ENCODE data around the gene ACOT13.

The ACOT13 gene

DNA sequence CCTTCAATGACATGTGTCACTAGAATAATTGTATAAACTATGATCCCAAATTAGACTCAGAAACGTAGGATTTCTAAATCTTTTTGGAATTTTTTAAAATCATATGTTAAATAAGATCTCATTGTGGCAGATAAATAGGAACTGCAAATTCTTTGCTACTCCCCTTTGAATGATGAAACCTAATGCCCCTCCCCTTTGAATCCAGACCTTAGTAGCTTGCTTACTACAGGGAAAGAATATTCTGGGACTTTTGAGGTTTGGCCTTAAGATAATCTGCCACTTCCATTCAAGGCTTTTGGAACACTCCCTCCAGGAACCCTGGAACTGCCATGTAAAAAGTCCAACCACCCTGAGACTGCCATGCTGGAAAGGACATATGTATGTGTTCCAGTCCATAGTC lies 7.3 kb upstream of the ACOT13 start:
- TF ChIP-seq EGR1 (IDR thresholded peaks at IDR 0.05) (no peak), CREB1 (IDR thresholded peaks at IDR 0.05; ENCODE audit: low read depth) (no peak), CEBPB (IDR thresholded peaks at IDR 0.05) (no peak), RAD21 (IDR thresholded peaks at IDR 0.05; ENCODE audit: low read depth) (no peak), ZBTB7A (IDR thresholded peaks at IDR 0.05; ENCODE audit: low read depth) (no peak), TEAD4 (IDR thresholded peaks at IDR 0.05) (no peak), YY1 (IDR thresholded peaks at IDR 0.05; ENCODE audit: low read depth) (no peak), FOXM1 (IDR thresholded peaks at IDR 0.05; ENCODE audit: borderline replicate concordance, low read depth) (no peak), TCF12 (IDR thresholded peaks at IDR 0.05; ENCODE audit: low read depth) (no peak)
- TF ChIP-seq, protein P1, sequence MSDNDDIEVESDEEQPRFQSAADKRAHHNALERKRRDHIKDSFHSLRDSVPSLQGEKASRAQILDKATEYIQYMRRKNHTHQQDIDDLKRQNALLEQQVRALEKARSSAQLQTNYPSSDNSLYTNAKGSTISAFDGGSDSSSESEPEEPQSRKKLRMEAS (IDR thresholded peaks at IDR 0.05), result no peak

DNA sequence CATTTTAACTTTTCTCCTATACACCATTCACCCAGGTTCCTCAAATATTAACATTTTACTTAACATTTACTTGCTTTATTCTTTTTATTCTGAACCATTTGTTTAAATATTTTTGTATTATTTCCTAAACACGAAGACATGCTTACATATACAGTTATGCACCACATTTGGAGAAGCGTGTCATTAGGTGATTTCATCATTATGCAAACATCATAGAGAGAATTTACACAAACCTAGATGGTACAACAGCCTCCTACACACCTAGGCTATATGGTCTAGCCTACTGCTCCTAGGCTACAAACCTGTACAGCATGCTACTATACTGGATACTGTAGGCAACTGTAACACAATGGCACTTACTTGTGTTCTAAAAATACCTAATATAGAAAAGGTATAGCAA lies 6.8 kb upstream of the ACOT13 start:
- TF ChIP-seq RAD21 (IDR thresholded peaks at IDR 0.05; ENCODE audit: low read depth) (no peak), CREB1 (IDR thresholded peaks at IDR 0.05; ENCODE audit: low read depth) (no peak), TCF12 (IDR thresholded peaks at IDR 0.05; ENCODE audit: low read depth) (no peak), FOXM1 (IDR thresholded peaks at IDR 0.05; ENCODE audit: borderline replicate concordance, low read depth) (no peak), YY1 (IDR thresholded peaks at IDR 0.05; ENCODE audit: low read depth) (no peak), ZBTB7A (IDR thresholded peaks at IDR 0.05; ENCODE audit: low read depth) (no peak), CEBPB (IDR thresholded peaks at IDR 0.05) (no peak), TAF1 (IDR thresholded peaks at IDR 0.05; ENCODE audit: low read depth) (no peak), EP300 (IDR thresholded peaks at IDR 0.05; ENCODE audit: borderline replicate concordance) (no peak), TEAD4 (IDR thresholded peaks at IDR 0.05) (no peak), NFIC (IDR thresholded peaks at IDR 0.05) (no peak)
- TF ChIP-seq, protein P2, sequence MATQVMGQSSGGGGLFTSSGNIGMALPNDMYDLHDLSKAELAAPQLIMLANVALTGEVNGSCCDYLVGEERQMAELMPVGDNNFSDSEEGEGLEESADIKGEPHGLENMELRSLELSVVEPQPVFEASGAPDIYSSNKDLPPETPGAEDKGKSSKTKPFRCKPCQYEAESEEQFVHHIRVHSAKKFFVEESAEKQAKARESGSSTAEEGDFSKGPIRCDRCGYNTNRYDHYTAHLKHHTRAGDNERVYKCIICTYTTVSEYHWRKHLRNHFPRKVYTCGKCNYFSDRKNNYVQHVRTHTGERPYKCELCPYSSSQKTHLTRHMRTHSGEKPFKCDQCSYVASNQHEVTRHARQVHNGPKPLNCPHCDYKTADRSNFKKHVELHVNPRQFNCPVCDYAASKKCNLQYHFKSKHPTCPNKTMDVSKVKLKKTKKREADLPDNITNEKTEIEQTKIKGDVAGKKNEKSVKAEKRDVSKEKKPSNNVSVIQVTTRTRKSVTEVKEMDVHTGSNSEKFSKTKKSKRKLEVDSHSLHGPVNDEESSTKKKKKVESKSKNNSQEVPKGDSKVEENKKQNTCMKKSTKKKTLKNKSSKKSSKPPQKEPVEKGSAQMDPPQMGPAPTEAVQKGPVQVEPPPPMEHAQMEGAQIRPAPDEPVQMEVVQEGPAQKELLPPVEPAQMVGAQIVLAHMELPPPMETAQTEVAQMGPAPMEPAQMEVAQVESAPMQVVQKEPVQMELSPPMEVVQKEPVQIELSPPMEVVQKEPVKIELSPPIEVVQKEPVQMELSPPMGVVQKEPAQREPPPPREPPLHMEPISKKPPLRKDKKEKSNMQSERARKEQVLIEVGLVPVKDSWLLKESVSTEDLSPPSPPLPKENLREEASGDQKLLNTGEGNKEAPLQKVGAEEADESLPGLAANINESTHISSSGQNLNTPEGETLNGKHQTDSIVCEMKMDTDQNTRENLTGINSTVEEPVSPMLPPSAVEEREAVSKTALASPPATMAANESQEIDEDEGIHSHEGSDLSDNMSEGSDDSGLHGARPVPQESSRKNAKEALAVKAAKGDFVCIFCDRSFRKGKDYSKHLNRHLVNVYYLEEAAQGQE (IDR thresholded peaks at IDR 0.05; ENCODE audit: low read depth), result no peak
- TF ChIP-seq, protein P1 (IDR thresholded peaks at IDR 0.05), result no peak
- TF ChIP-seq, protein P3, sequence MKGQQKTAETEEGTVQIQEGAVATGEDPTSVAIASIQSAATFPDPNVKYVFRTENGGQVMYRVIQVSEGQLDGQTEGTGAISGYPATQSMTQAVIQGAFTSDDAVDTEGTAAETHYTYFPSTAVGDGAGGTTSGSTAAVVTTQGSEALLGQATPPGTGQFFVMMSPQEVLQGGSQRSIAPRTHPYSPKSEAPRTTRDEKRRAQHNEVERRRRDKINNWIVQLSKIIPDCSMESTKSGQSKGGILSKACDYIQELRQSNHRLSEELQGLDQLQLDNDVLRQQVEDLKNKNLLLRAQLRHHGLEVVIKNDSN (IDR thresholded peaks at IDR 0.05), result no peak

DNA sequence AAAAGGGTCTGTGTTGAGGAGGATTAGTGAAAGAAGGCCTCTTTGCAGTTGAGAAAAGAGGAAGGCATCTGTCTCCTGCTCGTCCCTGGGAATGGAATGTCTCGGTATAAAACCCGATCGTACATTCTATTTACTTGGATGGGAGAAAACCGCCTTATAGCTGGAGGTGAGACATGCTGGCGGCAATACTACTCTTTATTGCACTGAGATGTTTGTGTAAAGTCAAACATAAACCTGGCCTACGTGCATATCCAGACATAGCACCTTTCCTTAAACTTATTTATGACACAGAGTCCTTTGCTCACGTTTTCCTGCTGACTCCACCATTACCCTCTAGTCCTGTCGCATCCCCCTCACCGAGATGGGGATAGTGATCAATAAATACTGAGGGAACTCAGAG lies 4.6 kb upstream of the ACOT13 start:
- TF ChIP-seq ZBTB7A (IDR thresholded peaks at IDR 0.05; ENCODE audit: low read depth) (no peak), CEBPB (IDR thresholded peaks at IDR 0.05) (no peak), RAD21 (IDR thresholded peaks at IDR 0.05; ENCODE audit: low read depth) (no peak), CREB1 (IDR thresholded peaks at IDR 0.05; ENCODE audit: low read depth) (no peak), TCF12 (IDR thresholded peaks at IDR 0.05; ENCODE audit: low read depth) (no peak), YY1 (IDR thresholded peaks at IDR 0.05; ENCODE audit: low read depth) (no peak), EP300 (IDR thresholded peaks at IDR 0.05; ENCODE audit: borderline replicate concordance) (no peak), TEAD4 (IDR thresholded peaks at IDR 0.05) (no peak), NFIC (IDR thresholded peaks at IDR 0.05) (no peak), TAF1 (IDR thresholded peaks at IDR 0.05; ENCODE audit: low read depth) (no peak), EGR1 (IDR thresholded peaks at IDR 0.05) (no peak)
- TF ChIP-seq, protein P2 (IDR thresholded peaks at IDR 0.05; ENCODE audit: low read depth), result no peak
- TF ChIP-seq, protein P3 (IDR thresholded peaks at IDR 0.05), result no peak
- TF ChIP-seq, protein P1 (IDR thresholded peaks at IDR 0.05), result no peak

DNA sequence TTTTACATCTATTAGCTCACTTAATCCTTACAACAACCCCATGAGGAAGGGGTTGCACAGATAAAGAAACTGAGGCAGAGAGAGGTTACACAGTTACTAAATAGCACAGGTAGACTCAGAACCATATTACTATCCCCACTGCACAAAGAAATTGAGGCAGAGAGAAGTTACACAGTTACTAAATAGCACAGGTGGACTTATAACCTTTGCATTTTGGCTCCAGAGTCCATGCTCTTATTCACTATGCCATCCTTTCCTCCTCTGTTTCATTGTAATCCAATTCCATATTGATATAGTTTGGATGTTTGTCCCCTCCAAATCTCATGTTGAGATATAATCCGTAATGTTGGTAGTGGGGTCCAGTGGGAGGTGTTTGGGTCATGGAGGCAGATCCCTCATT lies 3.7 kb upstream of the ACOT13 start:
- TF ChIP-seq, protein P2 (IDR thresholded peaks at IDR 0.05; ENCODE audit: low read depth), result no peak
- TF ChIP-seq TEAD4 (IDR thresholded peaks at IDR 0.05) (no peak), NFIC (IDR thresholded peaks at IDR 0.05) (no peak), CREB1 (IDR thresholded peaks at IDR 0.05; ENCODE audit: low read depth) (no peak), TCF12 (IDR thresholded peaks at IDR 0.05; ENCODE audit: low read depth) (no peak)
- TF ChIP-seq, protein P1 (IDR thresholded peaks at IDR 0.05), result no peak

Measured in Ishikawa (cell line).